Measurements from ENCODE around the gene NES.
A peak's percentile ranks its signal among the peaks of the same experiment; 100 is the strongest.

NES gene, protein sequence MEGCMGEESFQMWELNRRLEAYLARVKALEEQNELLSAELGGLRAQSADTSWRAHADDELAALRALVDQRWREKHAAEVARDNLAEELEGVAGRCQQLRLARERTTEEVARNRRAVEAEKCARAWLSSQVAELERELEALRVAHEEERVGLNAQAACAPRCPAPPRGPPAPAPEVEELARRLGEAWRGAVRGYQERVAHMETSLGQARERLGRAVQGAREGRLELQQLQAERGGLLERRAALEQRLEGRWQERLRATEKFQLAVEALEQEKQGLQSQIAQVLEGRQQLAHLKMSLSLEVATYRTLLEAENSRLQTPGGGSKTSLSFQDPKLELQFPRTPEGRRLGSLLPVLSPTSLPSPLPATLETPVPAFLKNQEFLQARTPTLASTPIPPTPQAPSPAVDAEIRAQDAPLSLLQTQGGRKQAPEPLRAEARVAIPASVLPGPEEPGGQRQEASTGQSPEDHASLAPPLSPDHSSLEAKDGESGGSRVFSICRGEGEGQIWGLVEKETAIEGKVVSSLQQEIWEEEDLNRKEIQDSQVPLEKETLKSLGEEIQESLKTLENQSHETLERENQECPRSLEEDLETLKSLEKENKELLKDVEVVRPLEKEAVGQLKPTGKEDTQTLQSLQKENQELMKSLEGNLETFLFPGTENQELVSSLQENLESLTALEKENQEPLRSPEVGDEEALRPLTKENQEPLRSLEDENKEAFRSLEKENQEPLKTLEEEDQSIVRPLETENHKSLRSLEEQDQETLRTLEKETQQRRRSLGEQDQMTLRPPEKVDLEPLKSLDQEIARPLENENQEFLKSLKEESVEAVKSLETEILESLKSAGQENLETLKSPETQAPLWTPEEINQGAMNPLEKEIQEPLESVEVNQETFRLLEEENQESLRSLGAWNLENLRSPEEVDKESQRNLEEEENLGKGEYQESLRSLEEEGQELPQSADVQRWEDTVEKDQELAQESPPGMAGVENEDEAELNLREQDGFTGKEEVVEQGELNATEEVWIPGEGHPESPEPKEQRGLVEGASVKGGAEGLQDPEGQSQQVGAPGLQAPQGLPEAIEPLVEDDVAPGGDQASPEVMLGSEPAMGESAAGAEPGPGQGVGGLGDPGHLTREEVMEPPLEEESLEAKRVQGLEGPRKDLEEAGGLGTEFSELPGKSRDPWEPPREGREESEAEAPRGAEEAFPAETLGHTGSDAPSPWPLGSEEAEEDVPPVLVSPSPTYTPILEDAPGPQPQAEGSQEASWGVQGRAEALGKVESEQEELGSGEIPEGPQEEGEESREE (N-terminal part only)

DNA sequence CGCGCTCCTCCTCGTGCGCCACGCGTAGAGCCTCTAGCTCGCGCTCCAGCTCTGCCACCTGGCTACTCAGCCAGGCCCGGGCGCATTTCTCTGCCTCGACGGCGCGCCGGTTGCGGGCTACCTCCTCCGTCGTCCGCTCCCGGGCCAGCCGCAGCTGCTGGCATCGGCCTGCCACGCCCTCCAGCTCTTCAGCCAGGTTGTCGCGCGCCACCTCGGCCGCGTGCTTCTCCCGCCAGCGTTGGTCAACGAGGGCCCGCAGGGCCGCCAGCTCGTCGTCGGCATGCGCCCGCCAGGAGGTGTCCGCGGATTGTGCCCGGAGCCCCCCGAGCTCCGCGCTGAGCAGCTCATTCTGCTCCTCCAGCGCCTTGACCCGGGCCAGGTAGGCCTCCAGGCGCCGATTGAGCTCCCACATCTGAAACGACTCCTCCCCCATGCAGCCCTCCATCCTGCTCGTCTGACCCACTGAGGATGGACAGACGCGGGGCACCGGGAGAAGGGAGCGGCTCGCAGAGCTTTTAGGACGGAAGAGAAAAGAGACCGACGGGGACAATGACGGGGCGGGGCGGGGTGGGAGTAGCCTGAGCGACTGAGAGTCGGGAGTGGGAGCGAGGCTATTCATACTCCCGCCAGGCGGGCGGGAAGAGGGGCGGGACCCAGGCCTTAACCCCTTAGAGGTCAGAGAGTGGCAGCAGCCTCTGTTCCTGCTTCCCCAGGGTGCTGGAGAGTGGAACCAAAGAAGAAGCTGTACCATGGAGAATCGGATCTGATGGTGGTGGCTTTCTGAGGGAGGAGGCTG is at the start of gene NES:
NES (minus strand) TSS at position 588 of the 796 bp plus-strand sequence; CDS start at position 445, 143 bp downstream.
- TF ChIP-seq, protein P1, sequence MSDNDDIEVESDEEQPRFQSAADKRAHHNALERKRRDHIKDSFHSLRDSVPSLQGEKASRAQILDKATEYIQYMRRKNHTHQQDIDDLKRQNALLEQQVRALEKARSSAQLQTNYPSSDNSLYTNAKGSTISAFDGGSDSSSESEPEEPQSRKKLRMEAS (IDR thresholded peaks at IDR 0.05; ENCODE audit: low read depth, low read length): no peak
- no peak for TF ChIP-seq POLR2A (IDR thresholded peaks at IDR 0.05; ENCODE audit: extremely low read depth, insufficient read length)
- TF ChIP-seq, protein P2, sequence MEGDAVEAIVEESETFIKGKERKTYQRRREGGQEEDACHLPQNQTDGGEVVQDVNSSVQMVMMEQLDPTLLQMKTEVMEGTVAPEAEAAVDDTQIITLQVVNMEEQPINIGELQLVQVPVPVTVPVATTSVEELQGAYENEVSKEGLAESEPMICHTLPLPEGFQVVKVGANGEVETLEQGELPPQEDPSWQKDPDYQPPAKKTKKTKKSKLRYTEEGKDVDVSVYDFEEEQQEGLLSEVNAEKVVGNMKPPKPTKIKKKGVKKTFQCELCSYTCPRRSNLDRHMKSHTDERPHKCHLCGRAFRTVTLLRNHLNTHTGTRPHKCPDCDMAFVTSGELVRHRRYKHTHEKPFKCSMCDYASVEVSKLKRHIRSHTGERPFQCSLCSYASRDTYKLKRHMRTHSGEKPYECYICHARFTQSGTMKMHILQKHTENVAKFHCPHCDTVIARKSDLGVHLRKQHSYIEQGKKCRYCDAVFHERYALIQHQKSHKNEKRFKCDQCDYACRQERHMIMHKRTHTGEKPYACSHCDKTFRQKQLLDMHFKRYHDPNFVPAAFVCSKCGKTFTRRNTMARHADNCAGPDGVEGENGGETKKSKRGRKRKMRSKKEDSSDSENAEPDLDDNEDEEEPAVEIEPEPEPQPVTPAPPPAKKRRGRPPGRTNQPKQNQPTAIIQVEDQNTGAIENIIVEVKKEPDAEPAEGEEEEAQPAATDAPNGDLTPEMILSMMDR (IDR thresholded peaks at IDR 0.05; ENCODE audit: low read depth, low read length): no peak
- TF ChIP-seq MYC (IDR thresholded peaks at IDR 0.05; ENCODE audit: low read depth, low read length): no peak
- no peak for DNase-seq (ENCODE audit: low read depth)
- H3K4me3 ChIP-seq (ENCODE audit: low read depth, low read length): no peak within 1 kb of the TSS

DNA sequence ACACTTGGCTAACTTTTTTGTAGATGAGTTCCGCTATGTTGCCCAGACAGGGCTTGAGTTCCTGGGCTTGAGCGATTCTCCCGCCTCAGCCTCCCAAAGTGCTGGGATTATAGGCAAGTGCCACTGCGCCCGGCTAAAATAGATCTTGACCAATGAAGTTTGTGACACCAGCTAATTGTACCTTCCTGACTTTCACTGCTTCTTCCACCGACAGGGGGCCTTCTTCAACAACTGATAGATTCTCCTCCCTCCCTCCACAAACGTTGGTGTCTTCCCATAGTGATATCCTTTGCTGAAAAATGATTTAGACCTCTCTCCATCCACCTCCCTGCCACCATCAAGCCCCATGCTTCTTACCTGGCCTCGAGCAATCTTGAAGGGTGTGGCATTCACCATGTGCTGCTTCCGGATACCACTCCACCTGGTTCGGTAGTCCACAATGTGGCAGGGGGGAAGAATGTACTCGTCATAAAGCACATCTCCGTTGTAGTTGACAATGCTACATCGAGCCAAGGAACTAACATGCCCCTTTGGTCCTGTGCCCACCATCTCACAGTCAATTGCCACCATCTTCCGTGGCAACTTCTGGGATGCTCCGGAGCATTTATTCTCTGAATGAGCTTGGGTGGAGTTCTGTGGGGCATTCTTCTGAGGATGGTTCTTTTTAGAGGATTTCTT is 49.5 kb upstream of the NES start:
- H3K4me3 ChIP-seq (ENCODE audit: low read depth, low read length): peak overlapping the region; percentile 100
- TF ChIP-seq, protein P1 (IDR thresholded peaks at IDR 0.05; ENCODE audit: low read depth, low read length): no peak; the same call in 1 of the 2 replicates
- TF ChIP-seq MYC (IDR thresholded peaks at IDR 0.05; ENCODE audit: low read depth, low read length): no peak
- TF ChIP-seq, protein P2 (IDR thresholded peaks at IDR 0.05; ENCODE audit: low read depth, low read length): peak; percentile 72
- DNase-seq (ENCODE audit: low read depth): peak; percentile 86

DNA sequence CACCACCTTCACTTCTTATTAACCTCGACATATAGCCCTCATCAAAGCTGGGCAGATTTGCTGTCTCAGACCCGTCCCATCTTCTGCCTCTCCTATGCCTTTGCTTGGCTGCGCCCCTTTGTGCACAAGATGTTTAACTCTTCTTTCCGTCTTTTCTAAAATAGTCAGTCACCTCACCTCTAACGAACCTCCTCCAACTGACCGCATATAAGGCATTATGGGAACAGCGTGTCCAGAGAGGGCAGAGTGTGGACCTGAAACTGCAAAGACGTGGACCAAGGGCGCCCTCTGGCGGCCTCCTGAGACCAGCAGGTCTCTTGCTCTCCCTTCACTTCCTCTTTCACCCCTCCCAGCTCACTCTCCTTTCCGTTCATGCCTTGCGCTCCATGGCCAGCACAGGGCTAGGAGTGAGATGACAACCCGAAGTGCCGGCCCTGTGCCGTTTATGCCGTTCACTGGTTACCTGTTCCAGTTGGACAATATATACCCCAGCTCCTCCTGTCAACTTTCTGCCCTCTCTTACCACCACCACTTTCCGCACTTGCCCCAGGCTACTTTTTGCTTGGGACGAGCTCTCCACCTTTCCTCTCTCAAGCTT is 48.6 kb upstream of the NES start:
- peak overlapping the region; percentile 100 for H3K4me3 ChIP-seq (ENCODE audit: low read depth, low read length)
- peak; percentile 93 for DNase-seq (ENCODE audit: low read depth)
- TF ChIP-seq, protein P1 (IDR thresholded peaks at IDR 0.05; ENCODE audit: low read depth, low read length): peak; percentile 75
- TF ChIP-seq POLR2A (IDR thresholded peaks at IDR 0.05; ENCODE audit: extremely low read depth, insufficient read length) (no peak), MYC (IDR thresholded peaks at IDR 0.05; ENCODE audit: low read depth, low read length) (peak; percentile 52; the same call in 1 of the 2 replicates)
- TF ChIP-seq, protein P2 (IDR thresholded peaks at IDR 0.05; ENCODE audit: low read depth, low read length): peak; percentile 84

DNA sequence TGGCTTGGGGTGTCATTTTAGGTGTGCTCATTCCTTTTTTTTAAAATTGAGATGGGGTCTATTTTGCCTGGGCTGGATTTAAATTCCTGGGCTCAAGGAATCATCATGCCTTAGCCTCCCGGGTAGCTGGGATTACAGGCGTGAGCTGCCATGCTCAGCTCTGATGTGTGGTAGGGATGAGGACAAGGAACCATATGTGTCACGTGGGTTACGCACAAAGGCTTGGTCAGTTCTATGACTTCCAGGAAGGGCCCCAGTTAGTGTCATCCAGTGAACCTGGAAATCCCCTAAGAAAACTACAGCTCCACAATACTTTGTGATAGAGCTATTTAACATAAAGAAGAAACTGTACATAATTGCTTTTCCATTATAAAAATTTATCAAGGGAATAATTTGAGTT is 44.3 kb upstream of the NES start:
- TF ChIP-seq, protein P1 (IDR thresholded peaks at IDR 0.05; ENCODE audit: low read depth, low read length): no peak
- TF ChIP-seq MYC (IDR thresholded peaks at IDR 0.05; ENCODE audit: low read depth, low read length) (no peak), POLR2A (IDR thresholded peaks at IDR 0.05; ENCODE audit: extremely low read depth, insufficient read length) (no peak)
- TF ChIP-seq, protein P2 (IDR thresholded peaks at IDR 0.05; ENCODE audit: low read depth, low read length): no peak
- no peak for DNase-seq (ENCODE audit: low read depth)
- no peak overlapping the region for H3K4me3 ChIP-seq (ENCODE audit: low read depth, low read length)
